HepG2 (cell line): ENCODE results near the gene C6orf136. TPM values are rescaled to one million over a fixed set of nuclear protein-coding genes. Genes with fewer than 3 reads are reported as not detected.
A peak's percentile ranks its signal among the peaks of the same experiment; 100 is the strongest.

Source experiments
- GMEB2 ChIP-seq: IDR thresholded peaks from 2 replicates; pipeline ENCODE4 v1.6.1; 2016; ENCODE audit warnings: missing biosample characterization, missing genetic modification reagents, low read depth
- TBX2 ChIP-seq: sonication (generic); formaldehyde crosslinking; IDR thresholded peaks from 2 replicates; pipeline ENCODE4 v1.5.0; 2020; ENCODE audit warnings: missing genetic modification reagents, mild to moderate bottlenecking, borderline replicate concordance
- ZFP36L1 ChIP-seq: sonication (generic); formaldehyde crosslinking; IDR thresholded peaks from 2 replicates; pipeline ENCODE4 v1.8.0; 2022; ENCODE audit warnings: mild to moderate bottlenecking, missing genetic modification reagents, moderate library complexity
- ZNF12 ChIP-seq: sonication (generic); formaldehyde crosslinking; IDR thresholded peaks from 2 replicates; pipeline ENCODE4 v1.5.0; 2020; ENCODE audit warnings: missing genetic modification reagents
- ZNF337 ChIP-seq: sonication (generic); formaldehyde crosslinking; IDR thresholded peaks from 2 replicates; pipeline ENCODE4 v1.5.1; 2020; ENCODE audit warnings: missing genetic modification reagents, low read depth, mild to moderate bottlenecking, borderline replicate concordance
- ZNF501 ChIP-seq: sonication (generic); formaldehyde crosslinking; IDR thresholded peaks from 2 replicates; pipeline ENCODE4 v1.5.1; 2020; ENCODE audit warnings: mild to moderate bottlenecking, moderate library complexity, missing genetic modification reagents
- ZNF564 ChIP-seq: sonication (generic); formaldehyde crosslinking; IDR thresholded peaks from 2 replicates; pipeline ENCODE4 v1.8.1; 2023; ENCODE audit warnings: mild to moderate bottlenecking, missing genetic modification reagents
- ZNF652 ChIP-seq: IDR thresholded peaks from 2 replicates; pipeline ENCODE4 v1.6.1; 2016; ENCODE audit warnings: low read depth, borderline replicate concordance
- polyA plus RNA-seq, 8 experiments: library from polyadenylated mRNA; depleted of rRNA in 3 of 8; stranded (reverse) in 7 of 8; unstranded in 1 of 8; fragments of >200 nt; fragmentation: Illumina TruSeq in 4 of 8; extraction: Trizol in 4 of 8; gene quantifications; 2 replicates each; pipeline versions ENCODE4 v1.2.1 to v1.2.3, GENCODE V29; 2011 to 2016; ENCODE audit warnings: low read depth in 4 of 8, missing spikeins in 1 of 8, mixed read lengths in 1 of 8; ENCODE audit not compliant: insufficient read depth in 1 of 8
- total RNA-seq, 5 experiments: library from RNA; depleted of rRNA; stranded (reverse); fragments of >200 nt; fragmentation: Illumina TruSeq; extraction: Trizol; gene quantifications; 2 replicates each; pipeline ENCODE4 v1.2.3, GENCODE V29; 2016; ENCODE audit warnings: low read depth in 1 of 5
- TF ChIP-seq, protein P1 (sequence below): sonication (generic); formaldehyde crosslinking; IDR thresholded peaks from one replicate; pipeline ENCODE4 v1.5.1; 2020; ENCODE audit warnings: mild to moderate bottlenecking, missing genetic modification reagents; ENCODE audit errors: not compliant biosample characterization
- TF ChIP-seq, protein P2 (sequence below): sonication (generic); formaldehyde crosslinking; IDR thresholded peaks from 2 replicates; pipeline ENCODE4 v1.4.0; 2020; ENCODE audit warnings: missing genetic modification reagents, low read depth, mild to moderate bottlenecking, borderline replicate concordance

C6orf136 gene
- total and polyA plus RNA-seq, 2 of the 13 experiments (the other 11 are each of a cell fraction or from before 2014, with no cell fraction given), result 12.0 to 26.2 TPM

DNA sequence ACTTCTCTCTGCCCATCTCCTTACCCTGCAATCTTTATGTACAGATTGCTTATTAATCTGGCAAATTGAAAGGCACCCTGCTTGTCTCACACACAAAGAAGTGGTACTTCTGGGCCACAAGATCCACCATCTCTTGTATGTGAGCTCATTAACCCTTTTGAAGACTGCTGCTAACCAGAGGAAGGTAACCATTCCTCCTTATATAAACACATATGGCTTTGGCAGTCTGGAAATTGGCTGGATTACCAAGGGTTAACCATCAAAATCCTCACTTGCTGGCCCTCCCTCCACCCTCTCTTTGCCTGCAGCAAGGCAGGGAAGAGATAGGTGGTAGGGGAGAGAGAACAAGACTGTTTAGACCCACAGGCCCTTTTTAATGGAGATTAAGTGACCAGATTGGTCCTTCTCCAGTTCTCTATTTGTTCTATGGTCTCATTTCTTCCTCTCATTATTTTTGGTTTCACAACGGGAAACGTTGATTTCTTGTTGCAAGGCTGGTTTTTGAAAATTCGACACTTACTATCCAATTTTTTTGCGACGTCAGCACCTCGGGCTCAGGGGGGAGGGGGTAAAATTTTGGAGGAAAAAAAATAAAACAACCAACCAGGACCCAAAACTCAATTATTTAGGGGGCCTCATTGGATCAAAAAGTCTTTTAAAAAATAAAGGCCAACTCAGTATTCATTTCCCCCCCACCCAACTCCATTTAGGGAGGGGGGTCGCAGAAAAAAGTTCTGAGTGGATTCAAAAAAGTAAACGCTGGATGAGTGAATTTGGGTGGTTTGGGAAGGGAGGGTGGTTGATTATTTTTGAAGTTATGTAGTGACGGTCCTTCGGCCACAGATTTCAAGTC lies 30.7 kb upstream of the C6orf136 start (continued):
- TF ChIP-seq, protein P1, sequence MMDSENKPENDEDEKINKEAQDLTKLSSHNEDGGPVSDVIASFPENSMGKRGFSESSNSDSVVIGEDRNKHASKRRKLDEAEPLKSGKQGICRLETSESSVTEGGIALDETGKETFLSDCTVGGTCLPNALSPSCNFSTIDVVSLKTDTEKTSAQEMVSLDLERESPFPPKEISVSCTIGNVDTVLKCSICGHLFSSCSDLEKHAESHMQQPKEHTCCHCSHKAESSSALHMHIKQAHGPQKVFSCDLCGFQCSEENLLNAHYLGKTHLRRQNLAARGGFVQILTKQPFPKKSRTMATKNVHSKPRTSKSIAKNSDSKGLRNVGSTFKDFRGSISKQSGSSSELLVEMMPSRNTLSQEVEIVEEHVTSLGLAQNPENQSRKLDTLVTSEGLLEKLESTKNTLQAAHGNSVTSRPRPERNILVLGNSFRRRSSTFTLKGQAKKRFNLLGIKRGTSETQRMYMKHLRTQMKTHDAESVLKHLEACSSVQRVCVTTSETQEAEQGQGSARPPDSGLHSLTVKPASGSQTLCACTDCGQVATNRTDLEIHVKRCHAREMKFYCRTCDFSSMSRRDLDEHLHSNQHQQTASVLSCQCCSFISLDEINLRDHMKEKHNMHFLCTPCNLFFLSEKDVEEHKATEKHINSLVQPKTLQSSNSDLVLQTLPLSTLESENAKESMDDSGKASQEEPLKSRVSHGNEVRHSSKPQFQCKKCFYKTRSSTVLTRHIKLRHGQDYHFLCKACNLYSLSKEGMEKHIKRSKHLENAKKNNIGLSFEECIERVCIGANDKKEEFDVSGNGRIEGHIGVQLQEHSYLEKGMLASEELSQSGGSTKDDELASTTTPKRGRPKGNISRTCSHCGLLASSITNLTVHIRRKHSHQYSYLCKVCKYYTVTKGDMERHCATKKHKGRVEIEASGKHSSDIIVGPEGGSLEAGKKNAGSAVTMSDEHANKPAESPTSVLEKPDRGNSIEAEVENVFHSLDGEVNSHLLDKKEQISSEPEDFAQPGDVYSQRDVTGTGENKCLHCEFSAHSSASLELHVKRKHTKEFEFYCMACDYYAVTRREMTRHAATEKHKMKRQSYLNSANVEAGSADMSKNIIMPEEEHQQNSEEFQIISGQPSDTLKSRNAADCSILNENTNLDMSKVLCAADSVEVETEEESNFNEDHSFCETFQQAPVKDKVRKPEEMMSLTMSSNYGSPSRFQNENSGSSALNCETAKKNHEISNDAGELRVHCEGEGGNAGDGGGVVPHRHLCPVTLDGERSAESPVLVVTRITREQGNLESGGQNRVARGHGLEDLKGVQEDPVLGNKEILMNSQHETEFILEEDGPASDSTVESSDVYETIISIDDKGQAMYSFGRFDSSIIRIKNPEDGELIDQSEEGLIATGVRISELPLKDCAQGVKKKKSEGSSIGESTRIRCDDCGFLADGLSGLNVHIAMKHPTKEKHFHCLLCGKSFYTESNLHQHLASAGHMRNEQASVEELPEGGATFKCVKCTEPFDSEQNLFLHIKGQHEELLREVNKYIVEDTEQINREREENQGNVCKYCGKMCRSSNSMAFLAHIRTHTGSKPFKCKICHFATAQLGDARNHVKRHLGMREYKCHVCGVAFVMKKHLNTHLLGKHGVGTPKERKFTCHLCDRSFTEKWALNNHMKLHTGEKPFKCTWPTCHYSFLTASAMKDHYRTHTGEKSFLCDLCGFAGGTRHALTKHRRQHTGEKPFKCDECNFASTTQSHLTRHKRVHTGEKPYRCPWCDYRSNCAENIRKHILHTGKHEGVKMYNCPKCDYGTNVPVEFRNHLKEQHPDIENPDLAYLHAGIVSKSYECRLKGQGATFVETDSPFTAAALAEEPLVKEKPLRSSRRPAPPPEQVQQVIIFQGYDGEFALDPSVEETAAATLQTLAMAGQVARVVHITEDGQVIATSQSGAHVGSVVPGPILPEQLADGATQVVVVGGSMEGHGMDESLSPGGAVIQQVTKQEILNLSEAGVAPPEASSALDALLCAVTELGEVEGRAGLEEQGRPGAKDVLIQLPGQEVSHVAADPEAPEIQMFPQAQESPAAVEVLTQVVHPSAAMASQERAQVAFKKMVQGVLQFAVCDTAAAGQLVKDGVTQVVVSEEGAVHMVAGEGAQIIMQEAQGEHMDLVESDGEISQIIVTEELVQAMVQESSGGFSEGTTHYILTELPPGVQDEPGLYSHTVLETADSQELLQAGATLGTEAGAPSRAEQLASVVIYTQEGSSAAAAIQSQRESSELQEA (CRISPR knock-in tag), result no peak
- no peak for TF ChIP-seq TBX2 (CRISPR knock-in tag)
- peak; percentile 98 for TF ChIP-seq ZFP36L1
- TF ChIP-seq ZNF652, result peak; percentile 98
- TF ChIP-seq, protein P2, sequence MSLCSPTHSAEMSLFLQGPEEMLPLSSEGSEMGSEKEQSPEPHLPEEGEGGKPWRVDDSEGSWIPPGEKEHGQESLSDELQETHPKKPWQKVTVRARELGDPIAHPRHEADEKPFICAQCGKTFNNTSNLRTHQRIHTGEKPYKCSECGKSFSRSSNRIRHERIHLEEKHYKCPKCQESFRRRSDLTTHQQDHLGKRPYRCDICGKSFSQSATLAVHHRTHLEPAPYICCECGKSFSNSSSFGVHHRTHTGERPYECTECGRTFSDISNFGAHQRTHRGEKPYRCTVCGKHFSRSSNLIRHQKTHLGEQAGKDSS (CRISPR knock-in tag), result 0 out of 2 replicates have a peak, but pooled peaks have one; percentile 47
- 0 out of 2 replicates have a peak, but pooled peaks have one; percentile 37 for TF ChIP-seq ZNF12
- TF ChIP-seq GMEB2 (CRISPR knock-in tag), result no peak
- TF ChIP-seq ZNF564 (CRISPR knock-in tag), result peak; percentile 66; the same call in 1 of the 2 replicates
- 0 out of 2 replicates have a peak, but pooled peaks have one; percentile 32 for TF ChIP-seq ZNF337 (CRISPR knock-in tag)
- TF ChIP-seq ZNF501 (CRISPR knock-in tag), result peak; percentile 3; the same call in 1 of the 2 replicates
